ENCODE results near the gene NFYC.

DNA sequence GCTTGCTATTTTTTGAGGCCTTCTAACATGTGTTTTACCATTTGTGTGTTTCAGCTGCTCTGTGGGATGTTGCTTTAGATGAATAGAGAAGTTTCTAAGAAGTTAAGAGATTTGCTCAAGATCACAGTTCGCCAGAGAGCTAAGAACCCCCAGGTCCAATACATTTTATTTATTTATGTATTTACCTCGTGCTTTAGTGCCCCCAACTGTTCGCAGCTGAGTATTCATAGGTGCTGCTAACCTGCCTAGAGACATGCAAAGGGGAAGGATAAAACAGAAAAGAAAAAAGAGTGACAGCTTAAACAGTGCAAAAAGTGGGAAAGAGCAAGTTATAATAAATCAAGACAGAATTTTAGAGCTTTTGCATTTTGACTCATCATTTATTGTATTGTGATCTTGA is 31.1 kb downstream of the NFYC start:
- TF ChIP-seq, protein P1, sequence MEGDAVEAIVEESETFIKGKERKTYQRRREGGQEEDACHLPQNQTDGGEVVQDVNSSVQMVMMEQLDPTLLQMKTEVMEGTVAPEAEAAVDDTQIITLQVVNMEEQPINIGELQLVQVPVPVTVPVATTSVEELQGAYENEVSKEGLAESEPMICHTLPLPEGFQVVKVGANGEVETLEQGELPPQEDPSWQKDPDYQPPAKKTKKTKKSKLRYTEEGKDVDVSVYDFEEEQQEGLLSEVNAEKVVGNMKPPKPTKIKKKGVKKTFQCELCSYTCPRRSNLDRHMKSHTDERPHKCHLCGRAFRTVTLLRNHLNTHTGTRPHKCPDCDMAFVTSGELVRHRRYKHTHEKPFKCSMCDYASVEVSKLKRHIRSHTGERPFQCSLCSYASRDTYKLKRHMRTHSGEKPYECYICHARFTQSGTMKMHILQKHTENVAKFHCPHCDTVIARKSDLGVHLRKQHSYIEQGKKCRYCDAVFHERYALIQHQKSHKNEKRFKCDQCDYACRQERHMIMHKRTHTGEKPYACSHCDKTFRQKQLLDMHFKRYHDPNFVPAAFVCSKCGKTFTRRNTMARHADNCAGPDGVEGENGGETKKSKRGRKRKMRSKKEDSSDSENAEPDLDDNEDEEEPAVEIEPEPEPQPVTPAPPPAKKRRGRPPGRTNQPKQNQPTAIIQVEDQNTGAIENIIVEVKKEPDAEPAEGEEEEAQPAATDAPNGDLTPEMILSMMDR (conservative IDR thresholded peaks at IDR 0.05; ENCODE audit: low read length): peak; percentile 46
- TF ChIP-seq EZH2phosphoT487 (IDR thresholded peaks at IDR 0.05; ENCODE audit: borderline replicate concordance): no peak
